Left forelimb (tissue), 1 donor: ENCODE data around the gene C19orf12.
A peak's percentile ranks its signal among the peaks of the same experiment; 100 is the strongest.

Source experiments
- DNase-seq: peaks from one replicate; pipeline ENCODE4 v3.0.0-alpha.2; 2018; ENCODE audit warnings: low spot score

C19orf12 gene

DNA sequence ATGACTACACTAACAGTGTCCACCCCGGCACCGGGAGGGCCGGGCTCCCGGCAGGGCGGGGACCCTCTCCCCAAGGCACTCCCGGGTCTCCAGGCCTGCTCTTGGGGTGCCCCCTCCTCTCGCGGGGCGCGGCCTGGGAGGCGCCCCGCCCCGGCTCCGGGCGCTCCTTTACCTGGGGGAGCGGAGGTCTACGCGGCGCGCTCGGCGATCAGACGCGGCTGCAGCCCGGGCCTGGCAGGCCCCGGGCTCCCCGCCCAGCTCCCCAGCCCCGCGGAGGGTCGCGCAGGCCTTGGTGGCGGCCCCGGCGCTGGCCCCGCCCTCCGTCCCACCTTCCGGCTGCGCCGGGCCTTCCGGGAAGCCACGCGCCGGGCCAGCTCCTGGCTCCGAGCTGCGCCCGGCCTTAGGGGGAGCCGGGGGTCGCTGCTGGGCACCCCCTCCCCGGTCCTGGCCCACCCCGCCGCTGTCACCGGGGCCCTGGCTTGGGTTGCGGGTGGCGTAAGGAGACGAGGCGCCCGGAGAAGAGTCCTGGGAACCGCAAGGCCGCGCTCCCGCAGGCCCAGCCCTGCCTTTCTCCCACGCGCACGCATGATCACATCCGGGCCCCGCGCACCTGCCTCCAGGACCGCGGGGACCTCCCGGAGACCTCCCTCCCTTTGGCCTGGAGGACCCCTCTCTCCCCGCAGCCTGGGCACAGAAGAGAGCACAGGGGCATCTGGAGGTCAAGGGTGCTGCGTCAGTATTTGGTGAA, at the start of gene C19orf12:
Gene C19orf12, minus strand, starts transcription at position 309 of the 748 bp plus-strand sequence. CDS start 6,848 bp downstream, outside the sequence.
- DNase-seq: peak; percentile 86

DNA sequence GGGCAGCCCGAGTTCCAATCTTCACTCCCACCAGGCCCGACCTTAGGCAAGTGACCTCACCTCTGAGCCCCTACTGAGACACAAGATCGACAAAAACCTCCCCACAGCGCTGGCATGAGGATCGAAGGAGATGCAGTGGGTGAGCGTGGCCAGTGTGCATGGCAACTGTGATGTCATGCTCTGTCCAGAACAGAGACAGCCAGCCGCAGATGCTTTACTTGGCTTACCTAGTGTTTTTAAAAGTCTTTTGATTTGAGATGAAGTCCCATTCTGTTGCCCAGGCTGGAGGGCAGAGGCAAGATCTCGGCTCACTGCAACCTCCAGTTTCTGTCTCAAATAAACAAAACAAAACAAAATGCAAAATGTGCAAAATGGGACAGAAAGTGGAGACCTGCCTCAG, 49.3 kb upstream of the C19orf12 start:
- DNase-seq: no peak

- no peak for DNase-seq
These were observed 48.1 kb upstream of the C19orf12 start for GRCh38 chr19:29763196-29763595.

GRCh38 chr19:29761575-29762232, 46.6 kb upstream of the C19orf12 start:
- DNase-seq: no peak

DNA sequence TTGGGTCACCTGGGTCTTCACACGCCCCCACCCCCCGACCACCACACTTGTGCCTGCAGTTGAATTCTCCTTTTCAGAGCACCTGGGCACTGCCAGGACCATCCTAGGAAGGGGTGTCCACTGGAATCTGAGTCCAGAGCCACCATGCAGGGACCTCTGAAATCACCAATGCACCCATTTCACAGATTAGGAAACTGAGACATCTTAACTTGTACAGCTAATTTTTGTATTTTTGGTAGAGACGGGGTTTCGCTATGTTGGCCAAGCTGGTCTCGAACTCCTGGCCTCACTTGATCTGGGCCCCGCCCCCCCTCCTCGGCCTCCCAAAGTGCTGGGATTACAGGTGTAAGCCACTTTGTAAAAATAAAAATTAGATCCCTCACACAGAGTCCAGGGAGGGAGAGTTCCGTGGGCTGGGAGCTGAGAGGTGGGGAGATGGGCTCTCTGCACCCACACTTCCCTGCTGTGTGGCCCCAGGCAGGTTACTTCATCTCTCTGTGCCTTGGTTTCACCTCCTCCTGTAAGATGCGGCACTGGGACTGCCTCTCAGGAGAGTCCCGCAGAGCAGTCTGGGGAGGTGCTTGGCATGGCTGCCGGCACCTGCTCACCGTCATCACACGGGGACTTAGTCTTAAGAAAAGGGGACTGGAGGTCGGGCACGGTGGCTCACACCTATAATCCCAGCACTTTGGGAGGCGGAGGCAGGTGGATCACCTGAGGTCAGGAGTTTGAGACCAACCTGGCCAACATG, 45.9 kb upstream of the C19orf12 start:
- DNase-seq: no peak

- no peak for DNase-seq
These were observed 44.3 kb upstream of the C19orf12 start for GRCh38 chr19:29759359-29759758.

GRCh38 chr19:29758863-29759262, 43.8 kb upstream of the C19orf12 start:
- no peak for DNase-seq

DNA sequence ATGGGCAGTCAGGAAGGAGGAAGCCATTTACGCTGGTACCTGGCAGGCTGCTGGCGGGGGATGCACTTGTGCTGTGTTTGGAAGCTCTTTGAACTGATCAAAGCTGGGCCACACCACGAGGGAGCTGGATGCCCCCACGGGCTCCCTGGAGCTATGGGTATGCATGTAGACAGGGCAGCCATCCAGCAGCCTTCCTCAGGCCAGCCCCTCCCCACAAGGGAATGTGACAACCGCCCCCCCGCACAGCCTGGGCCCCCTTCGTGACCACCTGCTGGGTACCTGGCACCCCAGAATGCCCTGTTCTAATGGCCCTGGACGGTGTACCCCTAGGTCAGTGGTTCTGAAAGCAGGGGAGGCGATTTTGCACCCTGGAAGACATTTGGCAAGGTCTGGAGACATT, 42.5 kb upstream of the C19orf12 start:
- no peak for DNase-seq

- DNase-seq: no peak
These were observed 38.9 kb upstream of the C19orf12 start for GRCh38 chr19:29753934-29754305.

- no peak for DNase-seq
These were observed 38.3 kb upstream of the C19orf12 start for GRCh38 chr19:29753190-29753933.

DNA sequence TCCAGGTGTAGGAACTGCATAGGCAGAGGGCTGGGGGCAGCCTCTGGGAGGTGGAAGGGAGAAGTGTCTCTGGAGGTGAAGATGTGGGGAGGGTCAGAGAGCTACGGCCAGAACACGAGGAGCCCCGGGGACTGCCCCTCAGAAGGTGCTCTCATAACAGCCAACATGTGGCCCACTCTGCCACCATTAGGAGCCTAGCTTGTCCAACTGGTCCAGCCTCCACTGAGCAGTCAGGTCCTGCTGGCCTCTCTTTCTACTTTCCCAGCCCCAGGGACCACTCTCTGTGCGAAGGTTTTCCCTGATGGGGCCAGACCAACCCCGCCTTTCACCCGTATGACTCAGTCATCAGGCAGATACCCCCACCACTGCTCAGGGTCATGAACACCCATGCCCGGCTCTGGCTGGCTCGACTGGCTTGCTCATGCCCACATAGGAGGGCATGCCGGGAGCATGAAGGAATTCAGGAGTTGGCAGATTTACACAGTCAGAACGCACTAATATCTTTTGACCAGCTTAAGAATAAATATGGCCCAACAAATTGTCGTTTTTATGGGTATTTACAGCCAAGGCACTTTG, 37.5 kb upstream of the C19orf12 start:
- DNase-seq: no peak

GRCh38 chr19:29751932-29752331, 36.9 kb upstream of the C19orf12 start:
- no peak for DNase-seq

DNA sequence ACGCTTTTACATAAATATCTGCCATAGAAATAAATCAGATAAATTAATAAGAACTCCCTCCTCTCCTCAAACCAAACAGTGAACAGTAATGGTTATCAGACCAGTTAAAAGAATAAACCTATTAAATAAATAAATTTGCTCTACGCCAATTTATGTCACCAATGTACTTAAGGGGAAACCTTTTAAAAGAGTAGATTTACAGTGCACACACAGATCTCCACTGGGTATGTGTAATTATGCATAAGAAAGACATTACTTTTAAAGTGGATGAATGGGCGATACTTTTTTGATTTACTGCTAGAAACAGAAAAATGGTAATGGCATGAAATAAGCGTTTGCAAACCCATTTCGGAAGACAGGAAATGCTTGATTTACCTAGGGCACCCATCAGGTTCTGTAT, 34.9 kb upstream of the C19orf12 start:
- DNase-seq: no peak

- no peak for DNase-seq
These were observed 34.2 kb upstream of the C19orf12 start for GRCh38 chr19:29748996-29749849.

DNA sequence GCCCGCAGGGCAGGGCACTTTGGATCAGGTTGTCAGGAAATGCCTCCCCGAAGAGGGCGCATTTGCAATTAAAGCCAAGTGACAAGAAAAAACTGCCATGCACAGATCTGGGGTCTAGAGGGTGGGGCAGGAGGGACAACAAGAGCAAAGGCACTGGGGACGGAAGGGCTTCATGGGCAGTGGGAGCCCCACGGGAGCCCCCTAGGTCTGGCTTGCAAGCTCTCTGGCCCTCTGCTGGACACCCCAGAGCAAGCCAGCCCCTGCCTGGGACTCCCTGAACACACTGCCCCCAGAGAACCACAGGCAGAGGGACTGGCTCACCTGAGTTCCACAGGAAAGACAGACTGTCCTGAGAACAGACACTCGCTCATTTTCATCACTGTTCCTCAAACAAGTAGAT, 30.2 kb upstream of the C19orf12 start:
- no peak for DNase-seq

DNA sequence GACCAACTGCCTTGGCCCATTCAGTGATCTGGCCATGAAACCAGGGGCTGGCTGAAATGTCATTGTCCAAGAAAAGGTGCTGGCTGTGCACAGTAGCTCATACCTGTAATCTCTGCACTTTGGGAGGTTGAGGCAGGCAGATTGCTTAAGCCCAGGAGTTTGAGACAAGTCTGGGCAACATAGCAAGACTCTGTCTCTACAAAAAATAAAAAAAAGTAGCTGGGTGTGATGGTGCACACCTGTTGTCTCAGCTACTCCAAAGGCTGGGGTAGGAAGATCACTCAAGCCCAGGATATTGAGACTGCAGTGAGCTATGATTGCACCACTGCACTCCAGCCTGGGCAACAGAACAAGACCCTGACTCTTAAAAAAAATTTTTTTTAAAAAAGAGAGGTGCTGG, 28.6 kb upstream of the C19orf12 start:
- no peak for DNase-seq

GRCh38 chr19:29741776-29742175, 26.7 kb upstream of the C19orf12 start:
- no peak for DNase-seq

- no peak for DNase-seq
These were observed 26.2 kb upstream of the C19orf12 start for GRCh38 chr19:29741226-29741625.

DNA sequence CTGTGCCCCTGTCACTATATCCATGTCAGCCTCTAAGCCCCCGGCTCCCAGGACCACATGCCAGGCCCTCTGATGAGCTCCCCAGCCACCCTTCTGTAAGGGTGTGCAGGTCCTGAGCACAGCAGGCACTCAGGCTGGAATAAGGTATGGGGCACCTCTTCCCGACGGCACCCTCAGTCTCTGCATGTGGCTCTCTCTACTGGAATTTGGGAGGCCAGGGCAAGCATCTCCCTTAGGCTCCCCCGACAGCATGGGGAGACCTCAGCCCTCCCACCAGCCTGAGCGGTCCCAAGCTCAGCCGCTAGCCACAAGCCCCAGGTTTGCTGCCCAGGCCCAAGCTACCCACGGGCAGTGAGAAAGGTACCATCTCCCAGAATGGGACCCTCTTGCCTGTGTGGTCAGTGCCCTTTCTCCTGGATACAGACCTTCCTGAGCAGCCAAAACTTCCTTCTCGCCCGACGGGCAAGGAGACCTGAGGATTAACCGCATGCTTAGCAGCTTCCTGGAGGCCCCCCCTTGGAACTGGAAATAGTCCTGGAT, 22.5 kb upstream of the C19orf12 start:
- DNase-seq: no peak

GRCh38 chr19:29735829-29736228, 20.8 kb upstream of the C19orf12 start:
- DNase-seq: no peak
